ENCODE data around the gene PPARA.

PPARA gene

DNA sequence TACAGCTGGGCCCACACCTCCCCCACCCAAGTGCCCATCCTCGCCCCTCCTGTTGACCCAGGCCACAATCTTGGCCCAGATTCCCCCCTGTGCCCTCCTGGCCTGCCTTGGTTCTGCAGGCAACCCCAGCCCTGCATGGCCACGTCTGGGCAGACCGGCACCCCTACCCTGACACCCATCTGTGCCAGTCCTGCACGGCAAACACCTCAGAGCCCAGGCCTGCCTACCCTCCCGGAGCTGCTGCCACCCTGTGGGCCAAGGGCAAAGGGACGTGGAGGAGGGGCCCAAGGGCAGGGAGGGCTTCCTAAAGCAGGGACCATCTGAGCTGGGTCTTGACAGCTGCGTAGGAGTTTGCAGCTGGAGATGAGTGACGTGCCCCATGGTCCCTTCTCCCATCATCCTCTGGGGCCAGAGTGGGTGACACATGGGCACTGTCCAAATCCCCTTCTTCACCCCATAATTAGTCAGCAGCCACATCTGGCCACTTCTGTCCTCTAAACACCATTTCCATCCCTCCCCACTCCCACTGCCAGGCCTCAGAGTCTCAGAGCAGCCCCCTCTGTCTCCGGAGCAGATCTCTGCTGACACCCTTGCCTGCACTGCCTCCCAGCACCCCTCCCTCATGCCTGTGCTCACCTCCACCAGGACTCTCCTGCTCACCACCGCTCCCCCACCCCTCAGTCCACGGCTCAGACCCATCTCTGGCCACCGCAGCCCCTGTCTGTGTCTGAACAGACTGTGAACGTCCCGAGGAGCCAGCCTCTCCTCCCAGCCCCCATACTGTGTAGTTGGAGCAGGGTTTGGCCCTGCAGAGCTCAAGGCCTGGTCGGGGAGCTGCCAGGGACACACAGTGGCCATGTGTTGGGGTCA is 35.6 kb upstream of the PPARA start:
- no peak for DNase-seq

DNA sequence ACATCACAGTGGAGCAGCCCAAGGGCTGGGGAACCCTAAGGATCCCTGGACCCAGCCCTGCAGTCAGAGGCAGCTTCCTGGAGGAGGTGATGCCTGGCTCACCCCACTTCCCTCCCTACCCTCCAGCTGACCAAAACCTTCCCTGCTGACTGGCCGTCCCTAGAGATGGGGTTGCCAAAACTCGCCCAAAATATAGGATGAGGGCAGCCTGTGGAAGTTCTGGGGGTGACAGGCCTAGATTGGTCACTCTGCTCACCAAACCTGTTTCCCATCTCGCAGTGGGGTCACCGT is 35.0 kb upstream of the PPARA start:
- no peak for DNase-seq

DNA sequence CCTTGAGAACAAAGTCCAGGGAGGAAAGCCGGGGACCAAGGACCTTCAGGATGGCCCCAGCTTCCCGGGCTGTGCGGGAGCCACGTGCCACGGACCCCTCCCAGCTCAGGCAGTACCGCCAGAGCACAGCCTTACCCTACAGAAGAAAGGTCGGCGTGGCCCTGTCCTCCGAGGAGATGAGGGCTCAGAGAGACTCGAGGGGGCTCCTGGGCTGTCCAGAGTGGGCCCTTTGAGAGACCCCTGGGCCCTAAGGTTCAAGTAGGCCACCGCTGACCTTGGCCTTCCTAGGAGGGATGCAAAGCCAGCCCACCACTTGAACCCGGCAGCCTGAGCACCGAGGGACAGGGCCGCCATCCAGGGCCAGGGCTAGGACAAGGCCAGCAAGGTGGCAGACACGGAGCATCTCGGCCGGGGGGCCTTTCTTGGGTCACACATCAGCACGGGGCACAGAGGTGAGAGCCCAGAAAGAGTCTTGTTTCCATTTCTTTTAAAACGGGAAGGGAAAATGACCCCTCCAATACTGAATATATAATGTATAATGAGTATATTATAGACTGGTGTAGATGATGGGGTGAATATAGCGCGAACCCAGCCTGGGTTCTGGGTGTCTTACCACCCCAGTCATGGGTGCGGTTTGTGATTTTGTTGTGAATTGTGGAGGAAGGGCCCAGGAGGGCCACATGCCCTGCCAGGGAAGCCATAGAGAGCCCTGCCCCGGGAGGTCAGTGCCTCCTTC is 34.4 kb upstream of the PPARA start:
- no peak for DNase-seq

DNA sequence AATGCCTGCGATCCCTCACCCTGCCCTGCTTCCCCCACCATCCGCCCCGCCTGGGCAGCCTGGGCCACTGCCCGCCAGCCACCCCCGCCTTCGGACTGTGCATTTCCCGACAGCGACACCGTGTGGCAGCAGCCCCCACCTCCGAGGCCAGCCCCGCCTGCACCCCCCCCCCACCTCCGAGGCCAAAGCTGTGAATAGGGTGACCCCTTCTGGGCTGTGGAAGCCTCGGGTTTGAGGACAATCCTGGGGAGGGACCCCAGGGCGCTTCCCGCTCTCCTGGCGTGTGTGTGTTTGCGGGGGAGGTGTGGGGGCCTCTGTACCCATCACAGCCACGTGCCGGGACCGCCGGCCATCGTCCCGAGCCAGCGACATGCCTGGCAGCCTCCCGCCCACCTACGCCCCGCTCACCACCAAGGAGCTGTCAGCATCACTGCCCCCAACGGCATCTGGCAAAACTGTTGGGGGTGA is 33.8 kb upstream of the PPARA start:
- DNase-seq: peak; percentile 81

DNA sequence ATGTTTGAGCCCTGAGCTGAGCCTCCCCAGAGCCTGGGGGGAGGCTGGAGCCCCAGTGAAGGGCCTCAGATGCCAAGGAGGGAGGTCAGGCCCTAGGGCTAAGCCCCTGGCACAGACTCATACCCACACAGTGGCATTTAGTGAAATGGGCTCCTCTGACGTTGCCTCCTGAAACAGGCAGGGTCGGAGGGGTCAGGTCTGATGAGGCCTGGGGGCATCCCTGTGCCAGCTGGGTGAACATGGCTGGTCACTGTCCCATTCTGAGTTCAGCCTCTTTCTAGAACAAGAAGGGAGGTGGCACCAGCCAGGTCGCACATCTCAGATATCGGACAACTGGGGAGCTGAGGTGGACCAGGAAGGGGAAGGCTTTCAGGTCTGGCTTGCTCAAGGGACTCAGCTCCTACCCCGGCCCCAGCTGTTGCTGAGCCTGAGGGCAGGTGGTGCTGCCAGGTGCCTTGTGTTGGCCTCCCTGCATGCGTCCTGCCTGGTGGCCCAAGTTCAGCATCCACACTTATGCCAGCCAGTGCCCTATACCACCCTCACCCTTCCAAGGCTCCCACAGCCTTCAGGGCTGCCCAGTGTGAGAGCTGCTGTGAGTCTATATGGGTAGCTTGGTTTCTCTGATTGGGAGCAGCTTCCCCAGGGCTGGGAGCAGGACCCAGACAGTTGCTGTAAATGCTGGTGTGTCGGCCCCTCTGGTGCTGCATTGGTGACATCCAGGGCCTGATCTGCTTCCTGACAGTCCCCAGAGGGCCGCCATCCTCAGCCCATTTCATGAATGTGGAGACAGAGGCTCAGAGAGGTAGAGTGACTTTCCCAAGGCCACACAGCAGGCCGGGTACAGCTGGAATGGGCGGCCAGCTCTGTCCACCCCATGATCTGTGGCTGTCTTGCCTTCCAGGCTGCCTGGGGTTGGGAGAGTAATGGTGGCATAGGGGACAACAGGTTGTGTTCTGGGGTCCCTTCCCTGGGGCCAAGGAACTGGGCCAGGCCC is 32.8 kb upstream of the PPARA start:
- no peak for DNase-seq

DNA sequence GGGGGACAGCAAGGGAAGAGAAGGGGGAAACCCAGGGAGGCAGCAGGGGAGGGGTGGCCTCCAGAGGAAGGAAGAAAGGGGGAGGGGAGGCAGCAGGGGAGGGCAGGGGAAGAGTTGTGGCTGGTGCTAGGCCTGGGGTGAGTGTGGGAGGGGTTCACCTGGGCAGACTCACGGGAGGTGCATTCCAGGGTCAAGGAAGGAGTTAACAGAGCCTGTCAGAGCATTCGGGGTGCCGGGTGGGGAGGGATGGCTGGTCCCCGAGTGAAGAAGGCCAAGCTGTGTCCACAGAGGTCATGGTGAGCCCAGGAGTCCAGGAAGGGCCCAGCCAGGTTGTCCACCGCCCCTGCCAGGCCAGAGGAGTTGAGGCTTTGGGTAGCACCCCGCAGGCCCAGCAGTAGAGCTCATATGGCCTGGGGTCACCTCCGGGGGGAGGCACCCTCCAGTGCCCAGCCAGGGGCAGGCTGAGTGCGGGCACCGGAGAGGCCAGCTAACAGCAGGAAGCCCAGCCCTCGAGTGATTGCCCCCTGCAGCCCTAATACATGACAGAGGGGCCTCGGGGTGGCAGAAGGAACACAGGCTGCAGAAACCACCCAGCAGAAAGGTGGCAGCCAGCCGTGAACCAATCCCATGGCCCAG is 31.1 kb upstream of the PPARA start:
- DNase-seq: no peak

DNA sequence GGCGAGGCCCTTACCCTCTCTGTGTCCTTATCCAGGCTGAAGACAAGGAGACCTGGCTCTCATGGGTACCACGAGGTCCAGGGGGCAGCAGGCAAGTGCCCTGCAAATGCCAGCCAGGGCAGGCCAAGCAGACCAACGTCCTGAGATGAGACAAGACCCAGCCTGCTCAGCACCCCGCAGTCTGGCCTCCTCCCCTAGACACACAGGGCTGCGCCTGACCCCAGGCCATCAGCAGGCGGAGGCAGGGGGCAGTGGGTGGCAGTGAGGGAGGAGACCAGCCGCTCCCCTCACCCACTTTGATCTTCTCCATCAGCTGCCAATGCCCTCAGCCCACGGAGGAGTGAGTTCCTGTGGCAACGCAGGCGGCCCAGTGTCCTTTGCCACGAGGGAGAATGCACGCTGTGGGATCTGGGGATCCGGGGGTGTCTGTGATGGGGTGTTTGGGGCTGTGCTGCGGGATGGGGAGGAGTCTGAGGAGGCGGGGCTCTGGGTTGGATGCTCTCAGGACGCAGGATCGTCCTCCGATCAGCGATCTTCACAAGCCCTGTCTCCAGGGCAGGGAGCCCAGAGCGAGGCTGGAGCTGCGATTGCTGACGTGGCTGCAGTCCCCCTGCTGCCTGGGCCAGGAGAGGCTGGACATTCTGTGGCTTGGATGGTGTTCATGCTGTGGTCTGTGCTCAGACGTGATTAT is 30.5 kb upstream of the PPARA start:
- no peak for DNase-seq

DNA sequence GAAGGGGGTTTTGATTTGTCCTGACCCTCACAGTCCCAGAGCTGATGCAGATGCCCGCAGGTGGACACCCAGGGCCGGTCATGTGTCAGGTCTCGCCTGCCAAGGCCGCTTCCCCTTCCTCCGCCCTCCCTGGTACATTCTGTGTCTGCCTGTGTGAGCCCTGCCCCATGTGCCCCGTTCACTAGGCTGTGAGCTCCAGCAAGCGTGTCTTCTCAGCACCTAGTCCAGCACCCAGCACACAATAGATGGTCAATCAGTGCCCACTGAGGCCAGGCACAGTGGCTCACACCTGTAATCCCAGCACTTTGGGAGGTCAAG is 29.9 kb upstream of the PPARA start:
- no peak for DNase-seq

DNA sequence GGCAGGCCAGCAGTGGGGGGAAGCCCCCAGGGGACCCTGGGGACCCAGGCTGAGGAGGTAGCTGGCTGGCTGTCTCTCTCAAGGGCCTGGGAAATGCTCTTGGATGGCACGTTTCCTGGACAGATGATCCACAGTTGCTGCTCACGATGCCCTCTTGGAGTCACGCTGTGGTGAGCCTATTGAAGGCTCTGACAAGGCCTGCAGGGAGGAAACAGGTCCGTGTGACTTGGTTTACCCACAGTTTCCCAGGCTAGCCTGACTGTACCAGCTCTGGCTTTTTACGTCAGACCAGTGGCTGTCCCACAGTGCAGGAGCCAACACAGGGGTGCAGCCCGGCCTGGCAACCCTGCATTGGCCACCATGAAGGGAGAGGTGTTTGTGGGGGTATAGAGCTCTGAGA is 29.2 kb upstream of the PPARA start:
- no peak for DNase-seq

DNA sequence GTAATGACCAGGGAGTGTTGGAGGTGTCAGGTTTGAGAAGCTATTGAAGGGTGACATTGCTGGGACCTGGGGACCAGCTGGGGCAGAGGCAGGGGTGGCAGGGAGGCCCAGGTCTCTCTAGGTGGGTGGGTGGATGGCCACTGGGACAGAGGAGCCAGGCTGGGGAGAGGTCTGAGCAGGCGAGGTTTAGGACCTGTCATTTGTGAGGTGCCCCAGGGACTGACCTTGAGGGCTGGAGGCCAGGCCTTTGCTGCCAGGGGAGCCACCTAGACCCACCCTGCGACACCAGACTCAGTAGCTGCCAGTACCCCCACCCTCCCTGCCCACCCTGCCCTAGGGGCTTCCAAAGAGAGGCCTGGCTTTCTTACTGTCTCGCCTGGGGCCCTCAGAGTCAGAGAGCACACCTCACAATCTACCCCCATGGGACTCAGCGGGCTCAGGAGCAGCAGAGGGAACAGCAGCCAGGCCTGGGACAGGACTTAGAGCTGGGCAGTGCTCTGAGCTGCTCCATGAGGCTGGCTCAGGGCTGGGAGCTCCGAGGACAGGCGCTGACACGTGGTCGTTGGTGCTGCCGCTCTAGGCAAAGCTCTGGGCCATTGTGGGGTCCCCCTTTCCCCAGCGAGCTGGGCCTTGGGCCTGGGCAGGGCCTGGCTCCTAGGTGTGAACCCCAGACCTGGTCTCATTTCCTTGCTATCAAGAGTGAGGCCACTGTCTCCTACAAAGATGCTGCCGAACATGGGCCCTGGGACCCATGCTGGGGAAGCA is 28.6 kb upstream of the PPARA start:
- DNase-seq: no peak

DNA sequence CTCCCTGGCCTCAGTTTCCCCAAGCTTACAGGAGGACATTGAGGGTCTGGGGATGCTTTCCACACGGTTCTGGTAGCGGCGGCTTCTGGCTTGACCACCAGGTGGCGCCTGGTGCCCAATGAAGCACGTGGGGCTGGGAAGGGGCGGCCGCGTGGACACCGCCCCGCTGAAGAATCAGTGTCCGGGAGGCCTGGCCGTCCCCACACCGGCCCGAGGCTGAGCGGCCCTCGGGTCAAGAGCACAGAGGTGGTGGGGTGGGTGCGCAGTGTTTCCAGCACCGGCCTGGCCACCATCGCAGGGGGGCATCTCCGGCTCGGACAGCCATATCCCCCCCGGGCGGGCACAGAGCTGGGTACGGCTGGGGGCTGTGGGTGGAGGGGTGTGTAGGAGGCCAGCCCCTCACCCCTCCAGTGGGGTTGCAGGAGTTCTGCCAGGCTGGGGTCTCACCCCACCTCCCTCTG is 27.8 kb upstream of the PPARA start:
- DNase-seq: peak; percentile 83

DNA sequence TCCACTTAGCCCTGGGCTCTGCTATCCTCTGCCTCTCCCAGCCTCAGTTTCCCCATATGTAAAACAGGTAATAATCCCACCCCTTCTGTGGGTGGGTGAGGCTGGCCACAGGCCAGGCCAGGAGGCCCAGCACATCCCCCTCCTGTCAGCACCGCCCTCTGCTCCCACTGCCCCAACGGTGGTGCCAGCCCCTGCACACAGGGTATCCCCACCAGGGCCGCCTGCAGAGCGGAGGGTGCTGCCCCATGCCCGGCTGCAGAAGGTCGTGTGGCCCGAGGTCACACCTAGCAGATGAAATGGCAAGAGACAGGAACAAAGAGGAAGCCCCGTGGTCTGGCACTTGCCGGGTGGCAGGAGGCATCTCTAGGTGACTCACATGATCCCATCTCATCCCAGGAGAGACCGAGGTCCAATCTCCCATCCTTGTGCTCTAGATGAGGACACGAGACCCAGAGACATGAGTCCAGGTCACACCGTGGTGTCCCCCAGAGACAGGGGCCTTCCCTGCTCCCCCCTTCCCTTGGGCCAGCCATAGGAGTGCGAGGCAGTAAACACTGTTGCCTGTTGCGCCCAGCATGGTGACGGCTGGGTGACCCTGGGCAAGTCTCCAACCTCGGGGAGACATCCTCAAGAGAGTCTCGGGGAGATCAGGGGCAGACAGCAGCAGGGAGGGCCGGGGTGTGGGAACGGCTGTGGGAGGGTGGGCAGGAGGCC is 27.2 kb upstream of the PPARA start:
- DNase-seq: no peak

DNA sequence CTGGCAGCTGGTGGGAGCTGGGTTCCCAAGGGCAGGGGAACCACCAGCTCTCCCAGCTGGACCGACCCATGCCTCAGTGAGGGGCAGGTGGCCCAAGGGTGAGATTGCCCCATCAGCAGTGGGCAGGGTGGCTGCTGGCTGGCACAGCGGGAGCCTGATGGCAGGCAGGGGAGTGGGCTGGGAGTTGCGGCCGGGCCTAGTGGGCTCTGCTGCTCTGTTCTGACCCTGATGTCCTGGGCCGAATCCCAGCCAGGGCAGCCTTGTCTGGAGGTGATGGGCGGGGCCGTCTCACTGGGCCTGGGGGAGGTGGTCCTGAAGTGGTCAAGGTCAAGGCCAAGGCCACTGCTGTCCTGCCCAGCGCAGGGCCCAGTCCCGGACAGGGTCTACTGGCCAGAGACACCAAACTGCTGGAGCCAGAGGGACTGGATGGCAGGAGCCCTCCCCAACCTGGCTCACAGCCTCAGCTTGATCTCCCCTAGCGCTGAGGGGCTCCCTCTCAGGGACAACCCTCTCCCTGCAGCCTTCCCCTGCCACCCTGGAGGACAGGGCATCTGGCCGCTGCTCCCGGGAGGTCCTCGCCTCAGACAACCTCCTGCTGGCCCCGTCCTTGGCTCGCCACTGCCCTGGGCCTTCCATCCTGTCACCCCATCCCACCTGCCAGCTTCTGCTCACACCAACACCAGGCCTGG is 26.5 kb upstream of the PPARA start:
- DNase-seq: no peak

DNA sequence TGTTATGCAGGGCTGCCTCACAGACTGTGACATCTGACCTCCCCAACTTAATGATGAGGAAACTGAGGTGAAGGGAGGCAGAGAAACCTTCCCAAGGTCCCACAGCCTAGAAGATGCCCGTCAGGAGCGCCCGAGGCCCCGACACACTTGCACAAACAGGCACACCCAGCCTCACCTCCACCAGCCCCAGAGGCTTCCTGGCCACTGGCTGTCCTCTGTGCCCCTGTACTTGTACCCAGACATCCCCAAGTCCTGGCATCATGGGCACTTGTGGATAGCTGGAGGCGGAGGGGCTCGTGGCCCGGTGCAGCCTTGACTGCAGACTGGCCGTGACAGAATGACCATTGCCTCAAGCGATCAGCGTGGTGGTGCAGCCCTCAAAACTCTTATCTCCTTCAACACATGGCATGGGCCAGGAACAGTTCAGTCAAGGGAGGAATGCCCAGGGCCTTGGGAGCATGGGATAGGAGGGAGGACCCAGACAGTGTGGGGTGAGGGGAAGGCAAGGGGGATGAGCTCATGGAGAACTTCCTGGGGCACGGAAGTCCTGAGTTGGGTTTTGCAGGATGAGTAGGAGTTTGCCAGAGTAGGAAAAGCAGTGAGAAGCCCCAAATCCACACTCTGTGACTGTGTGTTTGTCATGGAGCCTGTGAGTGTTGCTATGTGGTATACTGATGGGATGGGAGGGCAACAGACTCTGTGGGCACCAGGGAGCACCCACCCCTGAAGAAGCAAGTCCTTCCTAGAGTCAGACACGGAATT is 25.8 kb upstream of the PPARA start:
- no peak for DNase-seq

DNA sequence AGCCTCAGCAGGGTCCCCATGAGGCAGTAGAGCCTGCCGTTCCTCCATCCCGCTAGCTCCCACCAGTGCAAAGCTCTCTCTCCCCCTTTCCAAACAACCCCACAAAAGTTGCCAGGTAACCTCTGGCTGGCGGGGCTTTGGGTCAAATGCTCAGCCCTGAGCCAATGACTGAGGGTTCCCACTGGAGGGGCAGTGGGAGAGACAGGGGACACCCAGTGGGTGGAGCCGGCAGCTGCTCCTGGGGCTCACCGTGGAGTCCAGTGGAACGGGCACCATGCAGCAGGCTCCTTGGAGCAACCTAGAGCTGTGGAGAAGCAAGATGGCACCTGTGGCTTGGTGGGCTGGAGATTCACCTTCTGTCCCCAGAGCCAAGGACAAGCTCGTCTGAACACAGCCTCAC is 25.0 kb upstream of the PPARA start:
- DNase-seq: no peak

DNA sequence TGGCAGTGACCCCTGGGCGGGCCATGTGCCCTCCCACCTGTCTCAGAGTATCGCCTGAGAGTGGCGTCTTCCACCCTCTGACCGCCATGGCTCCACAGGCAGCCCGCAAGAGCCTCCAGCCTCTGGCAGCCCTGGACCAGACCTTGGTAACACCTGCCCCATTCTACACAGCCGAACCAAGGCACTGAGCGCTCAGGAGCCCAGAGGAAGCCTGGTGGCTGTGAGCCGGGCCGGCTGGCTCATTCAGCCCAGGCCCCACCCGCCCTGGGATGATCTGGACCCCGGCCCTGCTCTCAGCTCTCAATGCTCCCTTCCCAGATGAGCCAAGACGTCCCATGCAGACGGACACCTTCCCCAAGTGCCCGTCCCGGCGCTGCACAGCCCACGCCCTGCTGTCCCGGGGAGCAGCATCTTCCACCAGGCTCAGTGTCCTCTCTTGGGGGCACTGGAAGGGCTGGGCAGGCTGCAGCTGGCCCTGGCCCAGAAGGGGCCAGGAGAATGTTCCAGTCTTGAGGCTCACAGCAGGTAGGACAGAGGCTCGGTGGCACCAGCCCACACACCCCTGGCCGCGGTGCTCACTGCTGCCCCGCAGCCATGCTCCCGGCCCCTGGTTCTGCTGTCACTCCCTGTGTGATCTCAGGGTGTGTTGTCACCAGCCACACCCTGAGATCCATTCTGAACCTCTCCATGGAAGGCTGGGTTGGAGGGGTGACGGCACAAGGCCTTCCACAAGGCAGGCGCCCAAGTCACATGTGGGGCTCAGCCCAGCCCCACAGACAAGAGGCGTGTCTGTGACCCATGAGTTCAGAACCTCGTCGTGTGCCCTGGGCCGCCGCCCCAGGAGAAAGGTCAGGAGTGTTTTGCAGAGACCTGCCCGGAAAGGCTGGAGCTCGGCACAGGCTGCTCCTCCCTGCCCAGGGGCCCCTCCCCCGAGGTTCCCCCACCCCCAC is 24.2 kb upstream of the PPARA start:
- no peak for DNase-seq

DNA sequence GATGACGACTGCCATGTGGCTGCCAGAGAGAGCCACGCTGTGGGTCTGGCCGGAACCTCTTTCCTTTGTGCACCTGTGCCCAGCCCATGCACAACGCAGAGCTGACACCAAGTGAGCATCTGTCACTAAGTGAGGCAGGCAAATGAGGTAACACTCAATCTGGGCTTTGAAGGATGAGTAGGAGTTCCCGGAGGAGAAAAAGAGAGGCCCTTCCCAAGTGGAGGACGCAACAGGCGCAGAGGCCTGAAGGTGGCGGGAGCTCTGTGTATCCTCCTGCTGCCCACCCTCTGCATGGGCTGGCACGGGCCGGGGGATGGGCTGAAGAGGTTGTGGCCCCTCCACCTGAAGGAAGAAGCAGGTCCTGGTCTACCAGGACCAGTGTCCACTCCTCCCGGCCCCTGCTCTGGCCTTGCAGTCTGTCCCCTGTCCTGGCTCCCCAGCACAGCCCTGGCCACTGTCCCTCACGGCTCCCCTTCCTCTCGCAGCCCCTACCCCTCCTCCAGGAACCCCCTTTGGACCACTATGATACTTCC is 23.4 kb upstream of the PPARA start:
- DNase-seq: no peak

DNA sequence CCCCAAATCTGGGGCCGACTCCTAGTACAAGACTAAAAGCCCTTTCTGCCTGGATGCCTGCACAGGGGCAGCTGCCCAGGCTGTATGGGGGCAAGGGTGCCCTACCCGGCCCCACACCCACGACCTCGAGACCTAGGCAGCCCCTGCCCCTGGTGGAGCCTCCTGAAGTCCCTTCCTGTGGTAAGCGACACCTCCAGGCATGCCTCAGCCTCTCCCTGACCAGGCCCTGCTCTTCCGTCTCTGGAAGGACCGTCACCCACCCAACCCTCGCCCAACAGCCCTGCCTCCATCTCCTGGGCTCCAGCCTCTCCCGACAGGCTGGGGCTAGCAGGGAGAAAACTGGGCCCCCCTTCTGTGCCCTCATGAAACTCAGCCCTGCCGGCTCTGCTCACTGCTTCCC is 22.8 kb upstream of the PPARA start:
- no peak for DNase-seq
